ENCODE measurements around the gene WFDC2.

The WFDC2 gene

DNA sequence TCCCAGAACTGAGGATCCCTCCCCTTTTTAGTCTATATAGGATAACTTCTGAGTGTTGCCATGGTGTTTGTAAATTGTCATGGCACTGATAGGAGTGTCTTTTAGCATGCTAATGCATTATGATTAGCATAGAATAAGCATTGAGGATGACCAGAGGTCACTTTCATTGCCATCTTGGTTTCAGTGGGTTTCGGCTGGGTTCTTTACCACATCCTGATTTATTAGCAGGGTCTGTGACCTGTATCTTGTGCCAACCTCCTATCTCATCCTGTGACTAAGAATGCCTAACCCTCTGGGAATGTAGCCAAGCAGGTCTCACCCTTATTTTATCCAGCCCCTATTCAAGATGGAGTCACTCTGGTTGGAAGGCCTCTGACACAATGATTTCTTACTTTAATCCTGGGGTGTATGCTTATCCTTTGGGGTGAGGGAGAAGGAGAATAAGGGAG lies 19.6 kb downstream of the WFDC2 start:
- H3K4me3 ChIP-seq (ENCODE audit: insufficient read depth, low read length, poor library complexity, severe bottlenecking): no peak overlapping the region
- H3K4me2 ChIP-seq (ENCODE audit: low read depth, low read length, poor library complexity, severe bottlenecking): no peak overlapping the region
- H2AFZ ChIP-seq (ENCODE audit: low read depth, low read length, severe bottlenecking): no peak overlapping the region
- no peak overlapping the region for H3K9ac ChIP-seq (ENCODE audit: low read length)
- no peak overlapping the region for H3K27ac ChIP-seq (ENCODE audit: low read depth, low read length)
- H4K20me1 ChIP-seq (ENCODE audit: low read depth, low read length): no peaks in the 10 kb centered on the region
- no peaks in the 10 kb centered on the region for H3K9me2 ChIP-seq (replicated peaks; ENCODE audit: insufficient read depth, low read length)
- H3F3A ChIP-seq (ENCODE audit: insufficient read depth): no peaks in the 10 kb centered on the region
- H3K36me3 ChIP-seq (ENCODE audit: low read length): no peaks in the 10 kb centered on the region
- no peaks in the 10 kb centered on the region for H3K27me3 ChIP-seq (ENCODE audit: low read length)
- no peaks in the 10 kb centered on the region for H3K79me2 ChIP-seq (ENCODE audit: insufficient read depth, low read length)
- TF ChIP-seq EZH2phosphoT487 (conservative IDR thresholded peaks at IDR 0.05; ENCODE audit: low read length) (no peak), CTCF (IDR thresholded peaks at IDR 0.05; ENCODE audit: insufficient read depth, low read length, poor library complexity, severe bottlenecking) (no peak)
- H3K9me3 ChIP-seq (ENCODE audit: insufficient read depth, low read length): no peaks in the 10 kb centered on the region

DNA sequence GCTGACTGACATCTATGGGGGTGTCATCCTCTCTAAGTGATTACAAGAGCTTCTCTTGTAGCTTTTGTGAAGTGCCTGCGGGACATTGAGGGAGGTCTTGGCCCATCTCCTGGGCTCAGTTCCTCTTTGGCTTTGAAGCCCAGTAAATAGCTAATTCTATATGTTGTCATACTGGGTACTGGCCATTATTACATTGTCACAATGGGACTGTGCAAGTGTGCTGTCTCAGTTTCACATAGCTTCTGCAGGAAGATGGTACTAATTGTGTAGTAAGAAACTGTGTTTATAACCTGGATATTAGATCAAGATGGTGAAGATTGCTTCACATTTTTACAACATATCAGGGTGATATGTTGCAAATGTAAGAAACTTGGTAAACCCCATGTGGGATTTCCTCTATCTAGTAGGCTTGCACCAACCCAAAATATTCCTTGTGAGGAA lies 26.0 kb downstream of the WFDC2 start:
- Histone ChIP-seq H3K79me2 (ENCODE audit: insufficient read depth, low read length) (no peaks in the 10 kb centered on the region), H3F3A (ENCODE audit: insufficient read depth) (no peaks in the 10 kb centered on the region), H3K9me2 (replicated peaks; ENCODE audit: insufficient read depth, low read length) (no peaks in the 10 kb centered on the region), H3K27me3 (ENCODE audit: low read length) (no peaks in the 10 kb centered on the region), H3K4me3 (ENCODE audit: insufficient read depth, low read length, poor library complexity, severe bottlenecking) (no peak overlapping the region), H3K9ac (ENCODE audit: low read length) (no peak overlapping the region), H3K9me3 (ENCODE audit: insufficient read depth, low read length) (no peaks in the 10 kb centered on the region), H3K27ac (ENCODE audit: low read depth, low read length) (no peak overlapping the region), H2AFZ (ENCODE audit: low read depth, low read length, severe bottlenecking) (no peak overlapping the region), H4K20me1 (ENCODE audit: low read depth, low read length) (no peaks in the 10 kb centered on the region), H3K36me3 (ENCODE audit: low read length) (no peaks in the 10 kb centered on the region), H3K4me2 (ENCODE audit: low read depth, low read length, poor library complexity, severe bottlenecking) (no peak overlapping the region)
- TF ChIP-seq CTCF (IDR thresholded peaks at IDR 0.05; ENCODE audit: insufficient read depth, low read length, poor library complexity, severe bottlenecking) (no peak), EZH2phosphoT487 (conservative IDR thresholded peaks at IDR 0.05; ENCODE audit: low read length) (no peak)

- H3K4me2 ChIP-seq (ENCODE audit: low read depth, low read length, poor library complexity, severe bottlenecking): no peak overlapping the region
- no peaks in the 10 kb centered on the region for H3K79me2 ChIP-seq (ENCODE audit: insufficient read depth, low read length)
- H3K9me3 ChIP-seq (ENCODE audit: insufficient read depth, low read length): no peaks in the 10 kb centered on the region
- H3K4me3 ChIP-seq (ENCODE audit: insufficient read depth, low read length, poor library complexity, severe bottlenecking): no peak overlapping the region
- H3K9me2 ChIP-seq (replicated peaks; ENCODE audit: insufficient read depth, low read length): no peaks in the 10 kb centered on the region
- H3K27me3 ChIP-seq (ENCODE audit: low read length): no peaks in the 10 kb centered on the region
- TF ChIP-seq EZH2phosphoT487 (conservative IDR thresholded peaks at IDR 0.05; ENCODE audit: low read length) (no peak), CTCF (IDR thresholded peaks at IDR 0.05; ENCODE audit: insufficient read depth, low read length, poor library complexity, severe bottlenecking) (no peak)
- no peaks in the 10 kb centered on the region for H3K36me3 ChIP-seq (ENCODE audit: low read length)
- no peak overlapping the region for H3K9ac ChIP-seq (ENCODE audit: low read length)
- no peaks in the 10 kb centered on the region for H4K20me1 ChIP-seq (ENCODE audit: low read depth, low read length)
- no peak overlapping the region for H3K27ac ChIP-seq (ENCODE audit: low read depth, low read length)
- H3F3A ChIP-seq (ENCODE audit: insufficient read depth): no peaks in the 10 kb centered on the region
- H2AFZ ChIP-seq (ENCODE audit: low read depth, low read length, severe bottlenecking): no peak overlapping the region
These were observed 26.6 kb downstream of the WFDC2 start for GRCh38 chr20:45496166-45496565.

Measured in SU-DHL-6 (cell line).